ENCODE data around the gene SREBF2.

The SREBF2 gene

GRCh38 chr22:41923595-41924276, 90.8 kb downstream of the SREBF2 start:
- POLR2A ChIA-PET, result no interaction called here
- no peak for DNase-seq (ENCODE audit: low read depth, low spot score)
- CTCF ChIA-PET, result interaction anchor here (1.0 to 1.9 kb wide), 3 partner anchors 17 to 124 kb away, joined by 3 to 7 read pairs (median 4); no protein-coding TSS in a partner anchor
- TF ChIP-seq CTCF (IDR thresholded peaks at IDR 0.05; ENCODE audit: insufficient read depth, low read length, missing control alignments), result no peak
- H3K4me3 ChIP-seq (ENCODE audit: low read depth, low read length), result no peak overlapping the region

GRCh38 chr22:41925783-41926460, 93.0 kb downstream of the SREBF2 start:
- TF ChIP-seq CTCF (IDR thresholded peaks at IDR 0.05; ENCODE audit: insufficient read depth, low read length, missing control alignments), result peak; percentile 79
- no peak for DNase-seq (ENCODE audit: low read depth, low spot score)
- ChIA-PET CTCF (interaction anchor here (0.6 to 5.3 kb wide), 28 partner anchors 8 to 229 kb away, joined by 3 to 51 read pairs (median 4); partner anchors contain the start of genes CCDC134, CENPM, SMIM45 and SREBF2), POLR2A (no interaction called here)
- peak overlapping the region; percentile 41 for H3K4me3 ChIP-seq (ENCODE audit: low read depth, low read length)

- ChIA-PET CTCF (interaction anchor here (1.1 to 5.3 kb wide), 3 partner anchors 12 to 230 kb away, joined by 3 to 51 read pairs (median 11); partner anchors contain the start of gene MEI1), POLR2A (no interaction called here)
- DNase-seq (ENCODE audit: low read depth, low spot score), result no peak
- no peak for TF ChIP-seq CTCF (IDR thresholded peaks at IDR 0.05; ENCODE audit: insufficient read depth, low read length, missing control alignments)
- H3K4me3 ChIP-seq (ENCODE audit: low read depth, low read length), result no peak overlapping the region
These were observed 94.9 kb downstream of the SREBF2 start for GRCh38 chr22:41927813-41928212.

- no peak overlapping the region for H3K4me3 ChIP-seq (ENCODE audit: low read depth, low read length)
- no peak for TF ChIP-seq CTCF (IDR thresholded peaks at IDR 0.05; ENCODE audit: insufficient read depth, low read length, missing control alignments)
- POLR2A ChIA-PET, result no interaction called here
- DNase-seq (ENCODE audit: low read depth, low spot score), result no peak
- CTCF ChIA-PET, result interaction anchor here (1.1 to 5.3 kb wide), 3 partner anchors 11 to 231 kb away, joined by 3 to 51 read pairs (median 11); partner anchors contain the start of gene MEI1
These were observed 95.9 kb downstream of the SREBF2 start for GRCh38 chr22:41928593-41929417.

GRCh38 chr22:41929418-41929810, 96.5 kb downstream of the SREBF2 start:
- CTCF ChIA-PET, result interaction anchor here (5.3 kb wide), 1 partner anchor 11 kb away, joined by 51 read pairs; no protein-coding TSS in a partner anchor
- no peak for TF ChIP-seq CTCF (IDR thresholded peaks at IDR 0.05; ENCODE audit: insufficient read depth, low read length, missing control alignments)
- POLR2A ChIA-PET, result no interaction called here
- no peak overlapping the region for H3K4me3 ChIP-seq (ENCODE audit: low read depth, low read length)
- no peak for DNase-seq (ENCODE audit: low read depth, low spot score)
